Coronary artery (tissue), 2 donors: ENCODE measurements around the gene AGT.

Experiments used
- DNase-seq: peaks from one replicate; pipeline ENCODE4 v3.0.0-alpha.2; 2017; ENCODE audit warnings: low spot score
- H3K27ac ChIP-seq, 2 donors: fragments of 200-600 bp; sonication (generic); one replicate each; pipeline ENCODE4 v1.5.1; 2016 to 2019
- H3K4me3 ChIP-seq: fragments of 200-600 bp; sonication (generic); 2 replicates; pipeline ENCODE4 v1.5.1; 2016; ENCODE audit warnings: mild to moderate bottlenecking, moderate library complexity
- TF ChIP-seq, protein P1 (sequence below): fragments of 200-600 bp; sonication (generic); IDR thresholded peaks from one replicate; pipeline ENCODE4 v1.5.1; 2019; ENCODE audit warnings: antibody characterized with exemption

Gene AGT

GRCh38 chr1:230694991-230695390 lies 18.9 kb downstream of the AGT start:
- TF ChIP-seq, protein P1, sequence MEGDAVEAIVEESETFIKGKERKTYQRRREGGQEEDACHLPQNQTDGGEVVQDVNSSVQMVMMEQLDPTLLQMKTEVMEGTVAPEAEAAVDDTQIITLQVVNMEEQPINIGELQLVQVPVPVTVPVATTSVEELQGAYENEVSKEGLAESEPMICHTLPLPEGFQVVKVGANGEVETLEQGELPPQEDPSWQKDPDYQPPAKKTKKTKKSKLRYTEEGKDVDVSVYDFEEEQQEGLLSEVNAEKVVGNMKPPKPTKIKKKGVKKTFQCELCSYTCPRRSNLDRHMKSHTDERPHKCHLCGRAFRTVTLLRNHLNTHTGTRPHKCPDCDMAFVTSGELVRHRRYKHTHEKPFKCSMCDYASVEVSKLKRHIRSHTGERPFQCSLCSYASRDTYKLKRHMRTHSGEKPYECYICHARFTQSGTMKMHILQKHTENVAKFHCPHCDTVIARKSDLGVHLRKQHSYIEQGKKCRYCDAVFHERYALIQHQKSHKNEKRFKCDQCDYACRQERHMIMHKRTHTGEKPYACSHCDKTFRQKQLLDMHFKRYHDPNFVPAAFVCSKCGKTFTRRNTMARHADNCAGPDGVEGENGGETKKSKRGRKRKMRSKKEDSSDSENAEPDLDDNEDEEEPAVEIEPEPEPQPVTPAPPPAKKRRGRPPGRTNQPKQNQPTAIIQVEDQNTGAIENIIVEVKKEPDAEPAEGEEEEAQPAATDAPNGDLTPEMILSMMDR = no peak
- Histone ChIP-seq H3K4me3 (no peak overlapping the region), H3K27ac (no peak overlapping the region)
- DNase-seq = no peak

GRCh38 chr1:230694464-230694863 lies 19.5 kb downstream of the AGT start:
- Histone ChIP-seq H3K4me3 (no peak overlapping the region), H3K27ac (no peak overlapping the region)
- DNase-seq = no peak
- TF ChIP-seq, protein P1 = no peak

- no peak for DNase-seq
- Histone ChIP-seq H3K27ac (no peak overlapping the region), H3K4me3 (no peak overlapping the region)
- TF ChIP-seq, protein P1 = no peak
These were observed 20.1 kb downstream of the AGT start for GRCh38 chr1:230693777-230694176.

- no peak for DNase-seq
- no peak overlapping the region for H3K4me3 ChIP-seq
- H3K27ac ChIP-seq = no peak overlapping the region
- TF ChIP-seq, protein P1 = no peak
These were observed 20.7 kb downstream of the AGT start for GRCh38 chr1:230693221-230693620.

GRCh38 chr1:230691615-230692014 lies 22.3 kb downstream of the AGT start:
- no peak overlapping the region for H3K27ac ChIP-seq
- DNase-seq = no peak
- TF ChIP-seq, protein P1 = no peak
- no peak overlapping the region for H3K4me3 ChIP-seq

DNA sequence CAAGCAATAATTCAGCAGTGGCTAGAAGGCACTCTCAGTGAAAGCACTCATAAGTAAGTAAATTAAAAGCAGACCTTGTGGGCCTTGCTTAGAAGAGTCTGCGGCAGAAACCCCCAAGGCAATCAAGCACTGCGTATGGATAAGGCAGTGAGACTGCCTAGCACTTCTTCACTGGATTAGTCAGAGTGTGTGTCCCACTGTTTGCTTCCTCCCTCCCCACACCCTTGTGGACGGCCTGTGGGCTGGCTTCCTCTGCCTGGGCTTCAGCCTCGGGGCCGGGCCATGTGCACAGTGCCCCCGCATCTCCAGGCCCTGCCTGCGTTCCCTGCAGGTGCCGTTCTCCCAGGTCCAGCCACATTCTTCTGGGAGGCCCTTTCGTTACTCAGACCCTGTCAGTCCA lies 23.8 kb downstream of the AGT start:
- TF ChIP-seq, protein P1 = no peak
- Histone ChIP-seq H3K27ac (no peak overlapping the region), H3K4me3 (no peak overlapping the region)
- no peak for DNase-seq

DNA sequence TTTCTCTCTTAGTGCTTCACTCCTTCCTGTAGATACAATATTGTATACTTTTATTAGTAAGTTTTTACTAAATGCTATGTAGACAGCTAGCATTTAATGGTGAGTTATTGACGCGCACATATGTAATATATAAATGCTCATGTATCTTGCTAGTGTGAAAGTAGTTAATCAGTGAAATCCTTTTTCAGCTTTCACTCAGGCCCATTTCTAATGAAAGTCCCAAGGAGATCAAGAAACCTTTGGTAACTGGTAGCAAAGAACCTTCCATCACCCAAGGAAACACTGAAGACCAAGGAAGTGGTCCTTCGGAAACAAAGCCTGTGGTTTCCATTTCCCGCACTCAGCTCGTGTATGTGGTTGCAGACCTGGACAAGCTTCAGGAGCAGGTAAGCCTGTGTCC lies 27.2 kb downstream of the AGT start:
- Histone ChIP-seq H3K4me3 (no peak overlapping the region), H3K27ac (no peak overlapping the region)
- no peak for DNase-seq
- TF ChIP-seq, protein P1 = no peak
